GM20431 (cell line): Measurements from ENCODE around the gene ETV6.

ENCODE experiments used
- in situ Hi-C: fragments of 300-500 bp; cut with MseI, MboI; formaldehyde crosslinking; loops from one replicate; pipeline ENCODE4 v1.15.0; 2020; ENCODE audit warnings: low sequenced_read_pairs; ENCODE audit not compliant: unreplicated experiment

ETV6 gene

GRCh38 chr12:11641522-11641921 lies 8.0 kb upstream of the ETV6 start:
- in situ Hi-C loops: no loop called here

- in situ Hi-C loops: no loop called here
Observed at GRCh38 chr12:11642785-11643184, 6.7 kb upstream of the ETV6 start.

- in situ Hi-C loops: no loop called here
Observed at GRCh38 chr12:11645391-11645790, 4.1 kb upstream of the ETV6 start.

- in situ Hi-C loops: no loop called here
Observed at GRCh38 chr12:11648514-11649412, 711 bp upstream of the ETV6 start.

- in situ Hi-C loops: no loop called here
Observed at GRCh38 chr12:11650286-11651281, 1.1 kb downstream of the ETV6 start.

GRCh38 chr12:11651381-11651780 lies 1.9 kb downstream of the ETV6 start:
- in situ Hi-C loops: no loop called here

GRCh38 chr12:11651785-11652184 lies 2.3 kb downstream of the ETV6 start:
- in situ Hi-C loops: no loop called here

- in situ Hi-C loops: no loop called here
Observed at GRCh38 chr12:11652351-11653040, 3.0 kb downstream of the ETV6 start.

- in situ Hi-C loops: no loop called here
Observed at GRCh38 chr12:11653215-11653753, 3.8 kb downstream of the ETV6 start.

GRCh38 chr12:11654338-11654737 lies 4.9 kb downstream of the ETV6 start:
- in situ Hi-C loops: no loop called here

GRCh38 chr12:11654802-11655201 lies 5.3 kb downstream of the ETV6 start:
- in situ Hi-C loops: no loop called here

GRCh38 chr12:11655842-11656241 lies 6.4 kb downstream of the ETV6 start:
- in situ Hi-C loops: no loop called here

GRCh38 chr12:11656550-11656949 lies 7.1 kb downstream of the ETV6 start:
- in situ Hi-C loops: no loop called here

GRCh38 chr12:11657511-11657910 lies 8.0 kb downstream of the ETV6 start:
- in situ Hi-C loops: no loop called here

- in situ Hi-C loops: no loop called here
Observed at GRCh38 chr12:11658791-11659190, 9.3 kb downstream of the ETV6 start.

- in situ Hi-C loops: no loop called here
Observed at GRCh38 chr12:11660624-11661023, 11.2 kb downstream of the ETV6 start.

- in situ Hi-C loops: no loop called here
Observed at GRCh38 chr12:11661491-11662089, 12.1 kb downstream of the ETV6 start.

- in situ Hi-C loops: no loop called here
Observed at GRCh38 chr12:11662369-11662768, 12.9 kb downstream of the ETV6 start.

- in situ Hi-C loops: no loop called here
Observed at GRCh38 chr12:11663130-11663529, 13.7 kb downstream of the ETV6 start.

- in situ Hi-C loops: no loop called here
Observed at GRCh38 chr12:11664101-11664500, 14.6 kb downstream of the ETV6 start.
